ENCODE results near the gene PACRG. TPM values are rescaled to one million over a fixed set of nuclear protein-coding genes. Genes with fewer than 3 reads are reported as not detected.

The PACRG gene
- total RNA-seq, 4 donors from 2014 or later, result 0.95 to 1.3 TPM; not detected in 2

- H3K4me3 ChIP-seq, result no peak overlapping the region
- H3K36me3 ChIP-seq, result no peaks in the 10 kb centered on the region
- intact Hi-C loops (cut with DNase I), result no loop called here
- no peaks in the 10 kb centered on the region for H3K27me3 ChIP-seq
- no peak for DNase-seq
- TF ChIP-seq CTCF (IDR thresholded peaks at IDR 0.05) (no peak), POLR2A (IDR thresholded peaks at IDR 0.05) (no peak)
- no peaks in the 10 kb centered on the region for H3K9me3 ChIP-seq
- H3K27ac ChIP-seq, result no peak overlapping the region
- WGBS, 2 donors, result 76 to 85% methylated on average over 4 to 9 of the region's 9 CpGs
- no peaks in the 10 kb centered on the region for H3K4me1 ChIP-seq
Measured at GRCh38 chr6:163164175-163164900, 436.6 kb downstream of the PACRG start.

- Histone ChIP-seq H3K4me1 (no peaks in the 10 kb centered on the region), H3K4me3 (no peak overlapping the region), H3K27ac (no peak overlapping the region), H3K27me3 (no peaks in the 10 kb centered on the region), H3K36me3 (no peaks in the 10 kb centered on the region), H3K9me3 (no peaks in the 10 kb centered on the region)
- 87 to 90% methylated on average over 18 to 20 of the region's 22 CpGs for WGBS, 2 donors
- intact Hi-C loops (cut with DNase I), result no loop called here
- no peak for DNase-seq
- no peak for TF ChIP-seq CTCF (IDR thresholded peaks at IDR 0.05)
- no peak for TF ChIP-seq POLR2A (IDR thresholded peaks at IDR 0.05)
Measured at GRCh38 chr6:163165155-163165910, 437.6 kb downstream of the PACRG start.

- 77 to 88% methylated on average over 14 of the region's 14 CpGs for WGBS, 2 donors
- DNase-seq, result no peak
- Histone ChIP-seq H3K4me1 (no peaks in the 10 kb centered on the region), H3K4me3 (no peak overlapping the region), H3K27me3 (no peaks in the 10 kb centered on the region), H3K9me3 (no peaks in the 10 kb centered on the region), H3K36me3 (no peaks in the 10 kb centered on the region), H3K27ac (no peak overlapping the region)
- intact Hi-C loops (cut with DNase I), result no loop called here
- TF ChIP-seq CTCF (IDR thresholded peaks at IDR 0.05) (no peak), POLR2A (IDR thresholded peaks at IDR 0.05) (no peak)
Measured at GRCh38 chr6:163165922-163166321, 438.1 kb downstream of the PACRG start.

- TF ChIP-seq POLR2A (IDR thresholded peaks at IDR 0.05) (no peak), CTCF (IDR thresholded peaks at IDR 0.05) (no peak)
- no peak for DNase-seq
- WGBS, 2 donors, result 59 to 75% methylated on average over 3 of the region's 3 CpGs
- Histone ChIP-seq H3K27ac (no peak overlapping the region), H3K27me3 (no peaks in the 10 kb centered on the region), H3K4me3 (no peak overlapping the region), H3K4me1 (no peaks in the 10 kb centered on the region), H3K9me3 (no peaks in the 10 kb centered on the region), H3K36me3 (no peaks in the 10 kb centered on the region)
- intact Hi-C loops (cut with DNase I), result no loop called here
Measured at GRCh38 chr6:163166507-163166906, 438.7 kb downstream of the PACRG start.

- Histone ChIP-seq H3K4me1 (no peaks in the 10 kb centered on the region), H3K36me3 (no peaks in the 10 kb centered on the region), H3K4me3 (no peak overlapping the region), H3K27me3 (no peaks in the 10 kb centered on the region), H3K27ac (no peak overlapping the region), H3K9me3 (no peaks in the 10 kb centered on the region)
- DNase-seq, result no peak
- TF ChIP-seq POLR2A (IDR thresholded peaks at IDR 0.05) (no peak), CTCF (IDR thresholded peaks at IDR 0.05) (no peak)
- intact Hi-C loops (cut with DNase I), result no loop called here
- WGBS, 2 donors, result 89% methylated on average over 8 to 11 of the region's 11 CpGs
Measured at GRCh38 chr6:163169521-163169920, 441.7 kb downstream of the PACRG start.
